Small intestine (tissue), 7 donors: ENCODE measurements around the gene ARHGEF18. TPM values are rescaled to one million over a fixed set of nuclear protein-coding genes. Genes with fewer than 3 reads are reported as not detected.

Experiments
- DNase-seq, 2 donors: peaks; one replicate each; pipeline versions ENCODE4 v3.0.0 to v3.0.0-alpha.2; 2013
- FAIRE-seq: peaks from 2 replicates; lab custom pipeline; 2012; peaks lifted over from hg19 to GRCh38; lab: Jason Lieb, UNC
- H3K27ac ChIP-seq, 3 donors: one replicate each; pipeline ENCODE4 v1.5.1; 2013; ENCODE audit warnings: low read length in 2 of 3, mild to moderate bottlenecking in 2 of 3, control low read depth in 1 of 3, inconsistent platforms in 1 of 3, low read depth in 1 of 3, moderate library complexity in 1 of 3
- H3K27me3 ChIP-seq, 3 donors: one replicate each; pipeline ENCODE4 v1.6.1; 2013; ENCODE audit warnings: low read length in 3 of 3, inconsistent platforms in 1 of 3; ENCODE audit not compliant: control insufficient read depth in 3 of 3, insufficient read depth in 3 of 3
- H3K36me3 ChIP-seq, 3 donors: one replicate each; pipeline ENCODE4 v1.6.1; 2013; ENCODE audit warnings: low read length in 3 of 3, inconsistent platforms in 1 of 3, low read depth in 1 of 3, mild to moderate bottlenecking in 1 of 3, moderate library complexity in 1 of 3; ENCODE audit not compliant: control insufficient read depth in 3 of 3, insufficient read depth in 2 of 3
- H3K4me1 ChIP-seq, 3 donors: one replicate each; pipeline ENCODE4 v1.6.1; 2013; ENCODE audit warnings: low read length in 2 of 3, inconsistent platforms in 1 of 3, low read depth in 1 of 3, mild to moderate bottlenecking in 1 of 3, moderate library complexity in 1 of 3; ENCODE audit not compliant: control insufficient read depth in 3 of 3, insufficient read depth in 2 of 3
- H3K4me3 ChIP-seq, 3 donors: one replicate each; pipeline ENCODE4 v1.5.1; 2013; ENCODE audit warnings: low read length in 3 of 3, control low read depth in 1 of 3, inconsistent platforms in 1 of 3, low read depth in 1 of 3, mild to moderate bottlenecking in 1 of 3, moderate library complexity in 1 of 3
- H3K9me3 ChIP-seq, 2 donors: one replicate each; pipeline ENCODE4 v1.6.1; 2013; ENCODE audit warnings: low read depth in 1 of 2, low read length in 1 of 2; ENCODE audit not compliant: control insufficient read depth in 2 of 2, insufficient read depth in 1 of 2
- WGBS, 3 donors: extraction: QIAGEN DNeasy Blood & Tissue Kit; methylation state at CpG; one replicate each; pipeline ENCODE4 v1.1.7; 2013; 5-methylcytosine and 5-hydroxymethylcytosine counted together
- polyA plus RNA-seq, 4 donors: library from polyadenylated mRNA; stranded (reverse) in 3 of 4; unstranded in 1 of 4; fragments of 200-250 nt in 3 of 4; fragments of 120-200 nt in 1 of 4; gene quantifications; one replicate each; pipeline versions ENCODE4 v1.2.1 to v1.2.3, GENCODE V29; 2013
- donor health status: healthy with polysubstance abuse.
- donor health status: control.
- donor health status: control.
- donor health status: Bipolar disorder and iron deficiency.
- donor health status: healthy.

Gene ARHGEF18
- polyA plus RNA-seq, 4 donors, result 22.6 to 31.1 (median 24.0) TPM

- H3K9me3 ChIP-seq, result no peaks in the 10 kb centered on the region
- H3K4me1 ChIP-seq, result no peaks in the 10 kb centered on the region
- no peaks in the 10 kb centered on the region for H3K27me3 ChIP-seq
- WGBS, 3 donors, result 74 to 75% (median 75%) methylated on average over 9 of the region's 9 CpGs
- H3K4me3 ChIP-seq, result no peak overlapping the region
- peaks cover 0 to 22% (median 0%) of the 10 kb centered on the region in 3 donors for H3K36me3 ChIP-seq
- FAIRE-seq (no peak), DNase-seq (no peak)
- no peak overlapping the region for H3K27ac ChIP-seq
These were observed 34.0 kb downstream of the ARHGEF18 start for GRCh38 chr19:7382694-7383093.

GRCh38 chr19:7383284-7383683 lies 34.5 kb downstream of the ARHGEF18 start:
- Histone ChIP-seq H3K27me3 (no peaks in the 10 kb centered on the region), H3K9me3 (no peaks in the 10 kb centered on the region), H3K4me3 (no peak overlapping the region), H3K4me1 (no peaks in the 10 kb centered on the region), H3K36me3 (peaks cover 0 to 24% (median 0%) of the 10 kb centered on the region in 3 donors), H3K27ac (no peak overlapping the region)
- FAIRE-seq, result no peak
- no peak for DNase-seq
- 83 to 86% (median 85%) methylated on average over 7 of the region's 7 CpGs for WGBS, 3 donors

GRCh38 chr19:7385062-7385461 lies 36.3 kb downstream of the ARHGEF18 start:
- WGBS, 3 donors, result 78 to 92% (median 92%) methylated on average over 5 of the region's 5 CpGs
- Histone ChIP-seq H3K36me3 (peaks cover 0 to 29% (median 0%) of the 10 kb centered on the region in 3 donors), H3K27ac (no peak overlapping the region), H3K27me3 (no peaks in the 10 kb centered on the region), H3K9me3 (no peaks in the 10 kb centered on the region), H3K4me3 (no peak overlapping the region), H3K4me1 (no peaks in the 10 kb centered on the region)
- DNase-seq (no peak), FAIRE-seq (no peak)

- no peak for FAIRE-seq
- Histone ChIP-seq H3K4me3 (no peak overlapping the region), H3K36me3 (peaks cover 0 to 29% (median 0%) of the 10 kb centered on the region in 3 donors), H3K4me1 (peaks cover 0 to 3% (median 0%) of the 10 kb centered on the region in 3 donors), H3K27me3 (no peaks in the 10 kb centered on the region), H3K27ac (no peak overlapping the region), H3K9me3 (no peaks in the 10 kb centered on the region)
- 60 to 66% (median 65%) methylated on average over 8 to 9 of the region's 9 CpGs for WGBS, 3 donors
- no peak for DNase-seq
These were observed 37.6 kb downstream of the ARHGEF18 start for GRCh38 chr19:7386308-7386707.

- FAIRE-seq (no peak), DNase-seq (no peak)
- H3K9me3 ChIP-seq, result no peaks in the 10 kb centered on the region
- H3K4me3 ChIP-seq, result no peak overlapping the region
- no peaks in the 10 kb centered on the region for H3K27me3 ChIP-seq
- H3K27ac ChIP-seq, result no peak overlapping the region
- peaks cover 0 to 29% (median 0%) of the 10 kb centered on the region in 3 donors for H3K36me3 ChIP-seq
- H3K4me1 ChIP-seq, result peaks cover 0 to 8% (median 3%) of the 10 kb centered on the region in 3 donors
- 89 to 93% (median 91%) methylated on average over 7 to 8 of the region's 8 CpGs for WGBS, 3 donors
These were observed 38.0 kb downstream of the ARHGEF18 start for GRCh38 chr19:7386769-7387168.

GRCh38 chr19:7391218-7391670 lies 42.5 kb downstream of the ARHGEF18 start:
- 20 to 47% (median 39%) methylated on average over 14 of the region's 14 CpGs for WGBS, 3 donors
- H3K36me3 ChIP-seq, result peaks cover 0 to 18% (median 0%) of the 10 kb centered on the region in 3 donors
- H3K27ac ChIP-seq, result peak overlapping the region; percentile 62 to 78 (median 69)
- no peaks in the 10 kb centered on the region for H3K9me3 ChIP-seq
- DNase-seq (peak; percentile 87 to 92), FAIRE-seq (no peak)
- H3K4me1 ChIP-seq, result peaks cover 6 to 17% (median 6%) of the 10 kb centered on the region in 3 donors
- H3K4me3 ChIP-seq, result no peak overlapping the region
- H3K27me3 ChIP-seq, result no peaks in the 10 kb centered on the region

- Histone ChIP-seq H3K27ac (peak overlapping the region in 1 of 3 donors; percentile 1), H3K4me3 (no peak overlapping the region), H3K9me3 (no peaks in the 10 kb centered on the region), H3K27me3 (no peaks in the 10 kb centered on the region), H3K36me3 (peaks cover 0 to 10% (median 0%) of the 10 kb centered on the region in 3 donors), H3K4me1 (peaks cover 6 to 27% (median 6%) of the 10 kb centered on the region in 3 donors)
- FAIRE-seq (no peak), DNase-seq (peak in 1 of 2 donors; percentile 30)
- 47 to 70% (median 58%) methylated on average over 2 of the region's 2 CpGs for WGBS, 3 donors
These were observed 44.7 kb downstream of the ARHGEF18 start for GRCh38 chr19:7393459-7393858.

- Histone ChIP-seq H3K9me3 (no peaks in the 10 kb centered on the region), H3K27me3 (no peaks in the 10 kb centered on the region), H3K36me3 (peaks cover 0 to 10% (median 0%) of the 10 kb centered on the region in 3 donors), H3K4me1 (peaks cover 6 to 32% (median 6%) of the 10 kb centered on the region in 3 donors), H3K4me3 (peak overlapping the region; percentile 71 to 95 (median 94)), H3K27ac (peak overlapping the region in 2 of 3 donors; percentile 50 to 70)
- no peak for DNase-seq
- 19 to 24% (median 20%) methylated on average over 13 of the region's 13 CpGs for WGBS, 3 donors
- FAIRE-seq, result no peak
These were observed 45.4 kb downstream of the ARHGEF18 start for GRCh38 chr19:7393939-7394730.
